Mucosa of gallbladder (tissue), 1 donor: ENCODE data around the gene RPRD1A. TPM values are rescaled to one million over a fixed set of nuclear protein-coding genes. Genes with fewer than 3 reads are reported as not detected.
"Not testable (repeated sequence)": the region's sequence is repeated elsewhere in the genome, so short reads cannot be mapped to it uniquely, and the experiment has no call there.

Source experiments
- DNase-seq: peaks from one replicate; pipeline ENCODE4 v3.0.0-alpha.2; 2020; ENCODE audit warnings: low spot score
- total RNA-seq: library from RNA; stranded (reverse); gene quantifications from one replicate; pipeline ENCODE4 v1.2.1, GENCODE V29; 2021
- donor health status: DM: no; HTN: no; CAD: no.

Gene RPRD1A
- total RNA-seq, 1 donor from 2014 or later, result 51.4 TPM

DNA sequence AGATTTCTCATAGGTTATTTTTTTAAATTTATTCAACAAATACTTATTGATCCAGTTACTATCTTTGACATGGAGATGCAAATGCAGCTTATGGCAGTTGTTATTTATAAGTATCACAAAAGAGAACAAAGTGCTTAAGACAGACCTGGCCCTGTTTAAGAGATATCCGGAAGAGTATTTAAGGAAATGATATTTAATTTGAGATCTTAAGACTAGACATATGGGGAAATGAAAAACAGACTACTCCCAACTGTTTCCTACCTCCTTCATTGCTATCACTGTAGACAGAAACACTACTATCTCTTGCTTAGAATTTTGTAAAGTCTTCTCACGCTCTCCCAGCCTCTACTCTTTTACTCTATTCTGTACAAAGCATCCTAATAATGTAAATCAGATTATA lies 36.0 kb downstream of the RPRD1A start:
- no peak for DNase-seq

DNA sequence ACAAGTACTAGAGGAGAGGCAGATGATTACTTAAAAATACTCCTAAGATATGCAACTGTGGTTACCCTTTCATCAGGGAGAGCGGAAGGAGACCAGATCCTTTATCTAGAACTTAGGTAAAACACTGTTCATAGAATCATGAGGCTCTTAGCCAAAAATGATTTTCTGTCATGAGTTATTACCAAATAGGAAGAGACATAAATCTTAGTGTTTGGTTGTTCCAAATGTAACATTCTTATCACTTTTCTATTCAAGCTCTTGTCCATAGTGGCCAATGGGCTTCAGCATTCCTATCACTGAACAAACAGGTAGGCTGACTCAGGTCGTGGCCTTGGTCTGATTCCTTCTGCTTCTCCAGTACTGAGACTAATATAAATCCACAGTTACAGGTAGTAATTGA lies 38.5 kb downstream of the RPRD1A start:
- DNase-seq, result peak; percentile 71

DNA sequence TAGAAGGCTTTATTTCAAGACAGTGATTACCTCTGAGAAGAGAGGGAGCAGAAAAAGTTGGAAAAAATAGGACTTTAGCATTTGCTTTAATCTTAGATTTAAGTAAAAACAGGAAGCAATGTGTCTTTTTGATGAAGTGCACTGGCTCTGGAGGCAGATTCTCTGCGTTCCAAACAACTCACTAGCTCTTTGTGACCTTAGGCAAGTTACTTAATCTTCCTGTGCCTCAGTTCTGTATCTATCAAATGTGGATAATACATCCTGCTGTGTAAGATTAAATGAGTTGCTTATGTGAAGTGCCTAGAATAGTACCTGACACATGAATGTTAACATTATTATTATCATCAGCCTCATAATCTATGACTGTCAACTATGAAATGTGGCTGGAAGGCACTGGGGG lies 42.3 kb downstream of the RPRD1A start:
- no peak for DNase-seq

DNA sequence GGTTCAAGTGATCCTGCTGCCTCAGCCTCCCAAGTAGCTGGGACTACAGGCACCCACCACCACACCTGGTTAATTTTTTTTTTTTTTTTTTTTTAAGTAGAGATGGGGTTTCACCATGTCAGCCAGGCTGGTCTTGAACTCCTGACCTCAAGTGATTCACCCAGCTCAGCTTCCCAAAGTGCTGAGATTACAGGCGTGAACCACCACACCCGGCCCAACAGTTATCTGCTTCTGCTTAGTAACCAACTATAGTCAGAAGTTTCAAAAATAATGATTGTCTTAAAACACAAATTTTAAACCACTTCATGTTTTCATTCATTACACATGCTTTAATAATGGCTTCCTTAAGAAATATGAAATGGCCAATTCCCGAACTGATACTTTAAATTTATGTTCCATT lies 43.1 kb downstream of the RPRD1A start:
- DNase-seq, result not testable (repeated sequence)

DNA sequence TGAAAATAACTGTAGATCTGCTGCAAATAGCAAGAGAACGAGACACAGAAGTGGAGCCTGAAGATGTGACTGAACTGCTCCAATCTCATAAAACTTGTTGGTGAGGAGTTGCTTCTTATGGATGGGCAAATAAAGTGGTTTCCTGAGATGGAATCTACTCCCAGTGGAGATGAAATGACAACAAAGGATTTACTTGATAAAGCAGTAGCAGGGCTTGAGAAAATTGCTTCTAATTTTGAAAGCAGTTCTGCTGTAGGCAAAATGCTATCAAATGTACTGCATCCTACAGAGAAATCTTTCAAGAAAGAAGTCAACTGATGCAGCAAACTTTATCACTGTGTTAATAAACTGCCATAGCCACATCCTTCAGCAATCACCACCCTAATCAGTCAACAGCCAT lies 44.0 kb downstream of the RPRD1A start:
- DNase-seq, result no peak

DNA sequence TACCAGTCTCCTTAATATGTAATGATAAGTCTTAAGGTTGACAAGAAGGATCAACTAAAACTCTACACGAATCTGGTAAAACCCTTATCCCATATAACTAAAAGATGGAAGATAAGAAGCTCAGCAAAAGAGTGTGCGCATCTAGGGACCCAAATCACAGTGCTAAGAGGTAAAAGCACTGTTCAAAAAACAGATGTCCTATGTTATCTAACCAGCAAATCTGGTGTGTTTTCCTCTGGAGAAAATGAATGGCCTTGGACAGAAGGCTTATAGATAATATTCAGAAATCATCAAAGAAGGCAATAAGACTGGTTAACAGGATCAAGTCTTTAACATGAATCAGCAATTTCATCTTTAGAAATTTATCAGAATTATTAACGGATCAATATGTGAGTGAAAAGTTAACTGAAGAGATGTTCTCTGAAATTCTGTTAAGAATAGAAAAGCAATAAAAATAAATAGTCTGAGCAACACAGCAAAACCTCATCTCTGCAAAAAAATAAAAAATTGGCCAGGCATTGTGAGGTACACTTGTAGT lies 47.1 kb downstream of the RPRD1A start:
- DNase-seq, result no peak

DNA sequence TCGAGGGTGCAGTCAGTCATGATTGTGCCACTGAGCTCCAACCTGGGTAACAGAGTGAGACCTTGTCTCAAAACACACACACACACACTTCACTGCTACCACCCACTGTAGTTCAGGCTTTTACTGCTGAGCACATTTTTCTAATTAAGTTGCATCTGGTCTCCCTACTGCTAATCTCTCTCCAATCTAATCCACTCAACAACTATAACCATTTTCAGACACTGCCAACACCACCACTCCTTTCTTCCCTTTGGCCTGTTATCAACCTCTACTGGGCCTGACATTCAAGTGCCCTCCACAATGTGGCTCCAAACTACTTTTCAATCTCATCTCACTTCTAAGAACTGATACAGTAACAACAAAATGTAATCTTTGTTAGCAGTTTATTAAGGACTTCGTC lies 50.1 kb downstream of the RPRD1A start:
- no peak for DNase-seq

DNA sequence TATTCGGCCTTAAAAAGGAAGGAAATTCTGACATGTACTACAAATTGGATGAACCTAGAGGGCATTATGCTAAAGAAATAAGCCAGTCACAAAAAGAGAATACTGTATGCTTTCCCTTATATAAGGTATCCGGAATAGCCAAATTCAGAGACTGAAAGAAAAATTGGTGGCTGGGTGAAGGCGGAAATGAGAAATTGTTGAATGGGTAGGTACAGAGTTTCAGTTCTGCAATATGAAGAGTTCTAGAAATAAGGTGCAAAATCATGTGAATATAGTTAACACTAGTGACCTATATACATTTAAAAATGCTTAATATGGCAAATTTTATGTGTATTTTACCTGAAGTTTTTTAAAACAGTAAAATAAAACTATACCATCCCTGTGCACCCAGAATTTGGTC lies 51.7 kb downstream of the RPRD1A start:
- no peak for DNase-seq

DNA sequence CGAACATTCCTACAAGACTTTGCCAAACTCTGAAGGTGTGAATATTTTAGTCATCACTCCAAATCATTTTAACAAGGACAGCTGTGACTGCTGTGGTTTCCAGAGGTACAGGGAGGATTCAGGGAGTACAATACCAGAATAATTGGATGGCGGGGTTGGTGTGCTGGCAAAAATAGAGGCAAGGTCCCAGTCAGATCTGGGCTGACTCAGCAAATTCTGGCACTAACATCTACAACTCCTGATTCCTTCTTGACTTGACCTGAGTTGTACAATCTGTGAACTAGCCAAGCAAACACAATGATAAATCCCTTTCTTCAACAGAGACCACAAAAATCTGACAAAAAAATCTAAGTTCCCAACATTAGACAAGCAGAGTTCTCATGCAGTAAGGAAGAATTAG lies 54.5 kb downstream of the RPRD1A start:
- no peak for DNase-seq

DNA sequence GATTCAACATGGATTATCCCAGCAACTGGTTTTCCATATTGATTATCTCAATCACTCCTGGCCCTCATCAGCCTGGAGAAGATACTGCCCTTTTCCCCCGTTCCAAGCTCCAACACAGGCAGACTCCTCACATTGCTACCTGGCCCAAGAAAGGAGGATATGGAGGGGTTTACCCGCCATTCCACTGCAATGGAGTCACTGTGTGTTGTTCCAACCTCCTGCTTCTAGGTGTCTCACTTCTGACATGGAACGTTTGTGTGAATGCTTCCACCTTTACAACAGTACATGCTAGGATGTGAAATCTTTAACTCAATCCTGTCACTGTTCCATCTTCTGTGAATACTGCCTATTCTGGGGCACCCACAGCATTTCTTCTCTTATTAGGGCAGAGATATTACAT lies 58.1 kb downstream of the RPRD1A start:
- DNase-seq, result no peak

DNA sequence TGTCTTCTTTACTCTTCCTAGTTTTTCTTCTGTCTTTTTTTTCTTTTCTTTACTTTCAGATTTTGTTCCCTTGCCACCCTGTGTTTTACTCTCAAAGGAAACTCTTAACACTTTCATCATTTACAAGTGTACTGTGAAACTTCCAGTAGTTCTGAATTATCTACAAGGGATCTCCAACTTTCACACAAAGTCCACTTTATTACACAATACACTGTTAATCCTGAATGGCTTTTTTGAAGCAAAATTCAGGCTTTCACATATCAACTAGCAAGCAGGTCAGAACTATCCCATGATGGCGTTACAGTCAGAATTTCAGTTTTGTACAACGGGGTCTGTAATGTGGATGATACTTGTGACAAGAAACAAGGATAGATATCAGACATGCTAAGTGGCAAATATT lies 60.4 kb downstream of the RPRD1A start:
- DNase-seq, result no peak

DNA sequence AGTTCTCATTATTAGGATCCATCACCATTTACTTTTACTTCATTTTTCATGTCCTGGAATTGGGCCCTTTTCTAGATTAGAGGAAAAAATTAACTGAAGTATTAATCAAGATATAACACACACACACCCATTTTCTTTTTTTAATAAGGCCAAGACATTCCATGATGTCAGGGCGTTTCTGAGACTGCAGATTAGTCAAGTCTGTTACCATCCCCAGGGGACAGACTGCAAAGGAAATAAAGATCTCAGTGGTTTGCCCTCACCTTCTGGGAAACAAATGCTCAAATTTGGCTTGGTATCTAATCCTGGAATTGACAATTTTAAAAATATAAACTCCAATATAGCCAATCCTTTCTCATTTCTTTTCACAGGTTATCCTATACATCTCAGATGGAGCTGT lies 67.4 kb downstream of the RPRD1A start:
- no peak for DNase-seq

DNA sequence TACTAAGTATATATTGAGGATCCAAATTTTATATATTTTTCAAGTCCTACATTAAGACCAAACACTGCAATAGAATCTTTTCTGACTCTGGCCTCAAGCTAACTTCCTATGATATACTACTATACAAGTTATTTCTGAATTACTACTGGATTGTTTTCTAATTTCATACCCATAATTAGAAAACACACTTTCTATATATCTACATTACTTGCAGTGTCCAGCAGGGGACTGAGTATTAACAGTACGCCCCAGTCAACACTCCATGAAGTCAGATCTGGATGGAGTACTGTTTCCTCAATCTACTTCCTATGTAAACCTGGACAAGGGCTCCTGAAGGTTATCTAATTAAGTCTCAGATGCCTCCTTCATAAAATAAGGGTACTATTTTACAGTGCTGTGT lies 68.4 kb downstream of the RPRD1A start:
- no peak for DNase-seq

DNA sequence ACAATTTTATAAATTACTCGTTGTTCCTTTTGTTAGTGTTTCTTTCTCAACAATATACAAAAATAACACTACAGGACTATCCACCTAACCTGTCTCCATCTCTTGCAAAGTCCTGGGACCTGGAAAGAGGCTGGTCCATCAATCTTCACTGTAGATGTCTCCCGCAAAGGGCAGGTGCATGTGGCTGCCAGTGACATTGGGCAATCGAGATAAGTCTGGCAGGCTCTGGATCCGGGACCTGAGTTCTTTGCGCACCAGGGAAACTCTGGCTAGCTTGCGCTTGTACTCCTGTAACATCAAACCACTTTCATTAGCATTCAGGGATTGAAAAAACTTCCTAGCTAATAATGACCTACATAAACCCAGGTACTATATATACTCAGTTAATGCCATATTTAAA lies 74.3 kb downstream of the RPRD1A start:
- no peak for DNase-seq

DNA sequence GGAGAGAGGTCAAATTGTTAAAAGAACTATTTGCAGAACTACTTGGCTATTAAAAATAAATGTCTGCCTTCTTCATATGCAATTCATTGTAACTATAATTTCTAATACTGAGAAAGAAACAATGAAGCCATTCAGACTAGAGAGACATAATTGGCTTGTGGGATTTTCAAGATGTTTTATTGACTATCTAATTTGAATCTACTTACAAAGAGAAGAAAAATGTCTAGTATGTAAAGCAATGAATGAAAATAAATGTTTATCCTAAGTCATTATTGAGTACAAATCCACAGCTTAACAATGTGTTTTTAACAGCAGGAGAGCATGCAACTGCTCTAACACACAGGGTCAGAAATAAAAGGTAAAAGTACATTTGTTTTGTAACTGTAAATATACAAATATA lies 75.7 kb downstream of the RPRD1A start:
- DNase-seq, result no peak

DNA sequence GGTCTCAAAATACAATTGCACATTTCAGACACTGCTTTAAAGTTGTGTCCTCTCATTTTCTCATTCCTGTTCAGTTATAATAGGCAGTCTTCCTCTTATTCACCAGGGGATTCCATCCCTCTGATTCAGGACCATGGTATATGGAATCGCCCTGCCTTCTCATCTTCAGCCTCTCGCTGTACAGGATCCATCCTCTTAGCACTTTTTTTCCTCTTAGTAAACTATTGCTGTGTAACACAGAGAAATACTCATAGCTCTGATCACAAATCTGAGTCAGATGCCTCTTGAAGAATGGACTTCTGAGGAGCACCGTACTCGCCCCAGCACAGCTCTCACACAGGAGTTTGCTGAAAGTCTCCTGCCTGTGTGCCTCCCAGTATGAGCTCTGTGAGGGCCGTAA lies 83.5 kb downstream of the RPRD1A start:
- no peak for DNase-seq

DNA sequence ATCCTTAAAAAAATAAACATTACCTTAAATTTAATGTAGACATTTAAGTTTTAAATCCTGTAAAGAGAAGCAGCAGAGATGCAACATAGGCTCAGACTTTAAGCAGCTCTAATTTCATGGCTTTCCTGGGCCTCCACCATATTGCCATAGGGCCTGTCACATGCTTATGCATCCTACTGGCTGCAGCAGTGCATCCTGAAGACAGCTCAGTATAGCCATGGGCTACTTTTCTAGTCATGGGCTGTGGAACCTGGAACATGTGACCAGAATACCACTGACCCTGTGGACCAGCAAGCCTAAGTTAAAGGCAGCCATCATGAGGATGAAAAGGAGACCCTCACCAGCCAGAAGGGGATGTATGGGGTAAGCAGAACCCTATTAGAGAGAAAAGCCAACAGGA lies 84.2 kb downstream of the RPRD1A start:
- no peak for DNase-seq

DNA sequence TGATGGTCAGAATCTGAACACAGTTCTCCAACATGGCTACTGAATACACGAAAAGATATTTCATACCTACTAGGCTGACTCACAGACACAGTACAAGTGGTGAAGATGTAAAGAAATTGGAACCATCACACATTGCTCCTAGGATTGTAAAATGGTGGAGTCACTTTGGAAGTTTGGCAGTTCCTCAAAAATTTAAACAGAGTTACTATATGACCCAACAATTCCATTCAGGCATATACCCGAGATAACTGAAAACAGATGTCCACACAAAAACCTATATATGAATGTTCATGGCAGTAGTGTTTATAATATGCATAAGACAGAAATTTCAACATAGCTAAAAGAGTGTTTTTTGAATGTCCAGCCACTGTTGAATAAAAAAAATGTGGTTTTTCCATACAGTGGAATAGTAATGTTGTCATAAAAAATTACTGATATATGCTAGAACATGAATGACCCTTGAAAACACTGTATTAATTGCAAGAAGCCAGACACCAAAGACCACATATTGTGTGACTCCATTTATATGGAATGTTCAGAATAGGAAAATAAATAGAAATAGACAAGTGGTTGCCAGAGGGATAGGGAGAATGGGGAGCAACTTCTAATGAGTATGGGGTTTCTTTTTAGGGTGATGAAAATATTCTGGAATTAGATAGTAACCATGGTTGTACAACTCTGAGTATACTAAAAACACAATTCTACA lies 84.8 kb downstream of the RPRD1A start:
- DNase-seq, result no peak

DNA sequence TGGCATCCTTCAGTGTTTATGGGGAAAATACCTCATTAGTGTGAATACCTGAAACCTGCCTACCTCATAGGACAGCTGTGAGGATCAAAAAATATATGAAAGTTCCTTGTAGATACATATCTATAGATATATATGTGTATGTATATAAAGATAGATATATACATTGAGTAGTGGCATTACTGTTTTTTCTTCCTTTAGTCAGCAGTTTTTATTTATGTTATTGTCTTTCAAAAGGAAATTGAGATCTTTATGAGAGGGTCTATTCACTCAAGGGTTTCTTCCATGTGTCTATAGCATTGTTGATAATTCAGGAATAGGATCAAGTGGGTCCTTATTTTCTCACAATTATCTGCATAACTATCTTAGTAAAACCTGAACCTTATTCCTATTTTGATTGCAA lies 88.2 kb downstream of the RPRD1A start:
- DNase-seq, result no peak

DNA sequence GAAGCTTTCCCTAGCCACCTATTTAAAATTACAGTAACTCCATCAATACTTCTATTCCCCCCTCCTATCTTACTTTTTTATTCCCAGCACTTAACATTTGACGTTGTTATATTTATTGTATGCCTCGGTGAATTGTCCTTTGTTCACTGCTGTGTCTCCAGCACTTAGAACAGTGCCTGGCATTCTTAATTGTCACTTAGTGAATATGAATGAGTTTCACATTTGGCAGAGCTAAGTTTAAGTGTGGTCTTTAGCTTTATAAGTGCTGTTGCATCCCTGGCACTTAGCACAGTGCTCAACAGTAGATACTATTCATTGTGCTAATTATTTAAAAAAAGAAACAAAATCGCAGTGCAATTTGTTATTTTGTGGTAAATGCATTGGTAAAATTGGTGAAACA lies 93.2 kb downstream of the RPRD1A start:
- DNase-seq, result no peak

DNA sequence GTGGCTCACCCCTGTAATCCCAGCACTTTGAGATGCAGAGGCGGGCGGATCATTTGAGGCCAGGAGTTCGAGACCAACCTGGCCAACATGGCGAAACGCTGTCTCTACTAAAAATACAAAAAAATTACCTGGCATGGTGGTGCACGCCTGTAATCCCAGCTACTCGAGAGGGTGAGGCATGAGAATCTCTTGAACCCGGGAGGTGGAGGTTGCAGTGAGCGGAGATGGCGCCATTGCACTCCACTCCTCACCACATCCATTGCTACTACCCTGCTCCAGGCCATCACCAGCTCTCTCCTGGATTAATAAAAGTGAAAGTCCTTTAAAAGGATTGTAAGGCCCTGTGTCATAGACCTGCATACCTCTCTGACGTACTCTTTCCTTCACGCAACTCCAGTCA lies 93.7 kb downstream of the RPRD1A start:
- DNase-seq, result no peak

DNA sequence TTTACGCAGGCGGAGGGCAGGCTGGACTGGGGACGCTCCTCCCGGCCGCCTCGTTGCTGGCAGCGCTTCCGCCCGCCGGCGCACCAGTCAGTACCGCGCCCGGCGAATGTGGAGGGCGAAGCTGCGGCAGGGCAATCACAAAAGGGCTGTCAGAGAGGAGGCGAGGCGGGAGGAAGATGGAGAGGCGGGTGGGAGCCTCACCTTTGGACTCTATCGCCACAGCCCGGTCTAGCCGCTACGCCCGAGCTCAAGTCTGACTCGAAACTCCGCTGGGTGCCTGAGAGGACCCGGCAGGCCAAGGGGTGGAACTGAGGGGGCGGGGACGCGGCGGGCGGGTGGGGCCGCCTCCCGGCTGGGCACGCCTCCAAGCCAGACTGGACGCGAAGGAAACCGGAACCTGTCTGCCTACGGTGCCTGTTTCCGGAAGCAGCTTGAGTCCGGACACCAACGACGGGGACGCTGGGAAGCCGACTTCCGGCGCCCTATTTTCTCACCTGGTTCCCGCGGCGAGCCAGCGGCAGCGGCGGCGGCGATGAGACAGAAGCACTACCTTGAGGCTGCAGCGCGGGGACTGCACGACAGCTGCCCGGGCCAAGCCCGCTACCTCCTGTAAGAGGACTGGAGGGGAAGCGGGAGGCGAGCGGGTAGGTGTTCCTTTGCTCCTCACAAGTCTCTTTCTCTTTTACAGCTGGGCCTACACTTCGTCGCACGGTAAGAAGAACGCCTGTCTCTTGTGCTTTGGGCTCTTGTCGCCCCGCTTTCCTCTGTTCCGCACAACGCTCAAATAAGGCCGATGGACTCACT lies 95.0 kb downstream of the RPRD1A start, which contains the start of gene RMP24:
RMP24 (plus strand) TSS at position 483 of the 804 bp plus-strand sequence.
- DNase-seq, result peak; percentile 96

DNA sequence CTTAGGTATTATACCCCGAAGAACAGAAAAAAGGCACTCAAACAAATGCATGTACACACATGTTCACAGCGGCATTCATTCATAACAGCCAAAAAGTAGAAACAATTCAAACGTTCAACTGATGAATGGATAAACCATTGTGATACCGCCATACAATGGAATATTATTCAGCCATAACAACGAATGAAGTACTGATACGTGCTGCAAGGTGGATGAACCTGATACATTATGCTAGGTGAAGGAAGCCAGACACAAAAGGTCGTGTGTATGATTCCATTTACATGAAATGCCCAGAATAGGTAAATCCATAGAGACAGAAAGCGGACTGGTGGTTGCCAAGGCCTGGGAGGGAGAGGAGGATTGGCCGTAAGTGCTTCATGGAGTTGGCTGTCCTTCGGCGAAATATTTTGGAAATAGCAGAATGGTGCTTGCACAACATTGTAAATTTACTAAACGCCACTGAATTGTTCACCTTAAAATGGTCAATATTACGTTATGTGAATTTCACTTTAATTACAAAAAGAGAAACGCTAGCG lies 95.6 kb downstream of the RPRD1A start:
- DNase-seq, result no peak
